GM20000 (cell line): ENCODE measurements around the gene TMEM255B.

Source experiments
- DNase-seq: peaks from one replicate; pipeline ENCODE4 v3.0.0; 2012; ENCODE audit warnings: low spot score
- CTCF ChIP-seq: IDR thresholded peaks from 2 replicates; pipeline ENCODE4 v1.5.1; 2012; ENCODE audit warnings: mild to moderate bottlenecking, control low read depth; ENCODE audit errors: extremely low read depth, missing control alignments

The TMEM255B gene

DNA sequence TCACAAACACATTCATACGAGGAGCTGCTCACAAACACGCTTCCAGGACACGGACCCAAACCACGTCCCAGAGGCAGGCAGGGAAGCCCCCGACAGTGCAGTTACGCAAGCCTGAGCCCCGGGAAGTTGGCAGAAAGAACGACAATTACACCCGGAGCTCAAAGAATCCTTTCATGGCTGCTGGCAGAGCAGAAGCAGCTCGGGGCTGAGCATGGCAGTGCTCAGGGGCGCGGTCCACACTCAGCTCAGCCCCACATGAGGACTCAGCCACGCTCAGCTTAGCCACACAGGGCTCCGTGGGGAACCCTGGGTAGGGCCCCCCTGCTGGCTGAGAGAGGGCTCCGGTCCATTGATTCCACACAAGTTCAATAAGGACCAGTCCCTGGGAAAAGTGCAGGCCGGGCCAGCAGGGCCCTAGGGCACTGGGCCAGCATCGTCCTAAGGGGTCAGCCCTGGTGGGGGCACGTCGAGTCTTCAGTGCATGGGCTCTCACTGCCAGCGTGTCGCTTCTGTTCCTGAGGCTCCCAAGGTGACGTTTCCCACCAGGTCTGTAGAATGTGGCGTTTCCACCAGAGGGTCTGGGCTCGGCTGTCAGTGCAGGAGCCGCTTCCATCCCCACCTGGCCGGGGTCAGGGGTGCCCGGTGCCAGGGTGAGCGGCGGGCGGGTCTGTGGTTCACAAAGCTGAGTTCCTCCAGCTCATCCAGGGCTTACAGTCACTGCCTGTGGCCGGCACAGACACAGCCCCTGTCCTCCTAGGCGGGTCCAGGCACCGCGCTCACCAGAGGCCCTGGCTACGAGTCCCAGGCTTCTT is 81.7 kb downstream of the TMEM255B start:
- DNase-seq, result no peak
- TF ChIP-seq CTCF, result no peak

- TF ChIP-seq CTCF, result no peak
- no peak for DNase-seq
Observed at GRCh38 chr13:113841353-113841650, 82.3 kb downstream of the TMEM255B start.

DNA sequence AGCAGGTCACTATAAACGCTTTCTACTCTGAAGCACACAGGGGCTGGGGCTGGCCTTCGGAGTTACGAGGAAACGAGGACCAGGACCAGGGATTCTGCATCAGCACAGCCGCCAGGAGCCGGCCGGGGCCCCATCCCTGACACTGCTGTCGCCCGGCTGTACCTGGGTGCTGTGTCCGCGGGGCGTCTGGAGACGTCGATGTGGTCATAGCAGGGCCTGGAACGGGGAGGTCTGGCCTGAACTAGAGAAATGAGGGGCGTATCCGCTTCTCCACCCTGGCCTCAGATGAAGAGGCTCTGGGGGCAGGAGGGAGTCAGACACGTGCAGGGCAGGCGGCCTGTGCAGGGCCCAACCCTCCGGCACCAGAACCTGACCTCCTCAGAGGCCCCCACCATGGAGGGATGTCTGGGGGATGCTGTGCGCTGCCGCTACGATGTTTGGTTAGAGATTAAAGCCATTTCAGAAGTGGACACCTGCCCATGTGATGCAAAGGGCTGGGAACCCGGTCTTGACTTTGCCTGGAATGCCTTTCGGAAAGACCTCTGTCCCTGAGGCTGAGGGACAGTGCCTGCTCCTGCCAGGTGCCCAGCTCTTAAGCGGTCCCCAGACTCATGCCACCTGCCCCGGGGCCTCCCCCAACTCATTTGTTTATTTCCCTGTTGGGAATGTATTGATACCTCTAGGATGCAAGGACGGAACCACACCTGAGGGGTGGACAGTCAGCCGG is 83.5 kb downstream of the TMEM255B start:
- TF ChIP-seq CTCF, result no peak

GRCh38 chr13:113843063-113843654 is 84.1 kb downstream of the TMEM255B start:
- DNase-seq, result no peak
- no peak for TF ChIP-seq CTCF

More for the DNA sequence above, 83.5 kb downstream of the TMEM255B start:
- no peak for DNase-seq

- no peak for TF ChIP-seq CTCF
- no peak for DNase-seq
Observed at GRCh38 chr13:113843864-113844556, 85.0 kb downstream of the TMEM255B start.

DNA sequence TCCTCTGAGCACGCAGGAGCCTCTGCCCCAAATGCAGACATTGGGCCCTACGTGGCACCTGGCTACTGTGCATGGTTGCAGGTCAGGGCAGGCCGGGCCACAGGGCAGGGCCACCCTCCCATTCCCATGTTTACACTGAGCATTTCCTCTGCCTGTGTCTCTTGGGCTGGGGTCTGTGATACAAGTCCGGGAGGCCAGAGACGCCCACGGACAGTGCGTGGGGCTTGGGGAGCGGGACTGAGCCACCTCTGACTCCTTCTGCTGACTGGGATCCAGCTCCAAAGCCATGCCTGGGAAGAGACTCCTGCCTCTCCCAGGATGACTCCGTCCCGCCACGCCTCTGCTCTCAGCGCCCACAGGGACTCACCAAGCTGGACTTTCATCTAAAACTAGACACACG is 86.0 kb downstream of the TMEM255B start:
- TF ChIP-seq CTCF, result no peak
- DNase-seq, result no peak
